Measurements from ENCODE around the gene RUSF1.
A peak's percentile ranks its signal among the peaks of the same experiment; 100 is the strongest.

The RUSF1 gene

DNA sequence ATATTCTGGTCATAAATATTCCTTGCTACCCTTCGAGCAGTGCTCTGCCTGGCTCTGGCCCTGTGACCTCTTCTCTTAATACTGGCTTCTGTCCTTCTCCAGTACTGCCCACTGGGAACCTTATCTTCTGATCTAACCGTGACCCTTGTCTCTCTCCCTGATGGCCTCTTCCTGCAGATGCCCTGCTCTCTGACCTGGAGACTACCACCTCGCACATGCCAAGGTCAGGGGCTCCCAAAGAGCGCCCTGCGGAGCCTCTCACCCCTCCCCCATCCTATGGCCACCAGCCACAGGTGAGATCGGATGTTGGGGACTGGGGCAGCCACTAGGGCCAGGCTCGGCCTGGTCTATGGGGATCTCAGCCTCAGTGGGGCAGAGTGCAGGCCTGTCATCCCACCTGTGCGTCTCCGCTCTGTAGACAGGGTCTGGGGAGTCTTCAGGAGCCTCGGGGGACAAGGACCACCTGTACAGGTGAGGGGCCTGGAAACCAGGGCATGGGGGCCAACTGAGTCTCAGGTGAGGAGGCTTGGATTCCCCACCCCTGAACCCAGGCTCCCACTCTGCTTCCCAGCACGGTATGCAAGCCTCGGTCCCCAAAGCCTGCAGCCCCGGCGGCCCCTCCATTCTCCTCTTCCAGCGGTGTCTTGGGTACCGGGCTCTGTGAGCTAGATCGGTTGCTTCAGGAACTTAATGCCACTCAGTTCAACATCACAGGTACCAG is 34.8 kb downstream of the RUSF1 start:
- DNase-seq (ENCODE audit: low read depth), result no peak
- no peak for TF ChIP-seq MYC (IDR thresholded peaks at IDR 0.05; ENCODE audit: low read depth, low read length)
- TF ChIP-seq, protein P1, sequence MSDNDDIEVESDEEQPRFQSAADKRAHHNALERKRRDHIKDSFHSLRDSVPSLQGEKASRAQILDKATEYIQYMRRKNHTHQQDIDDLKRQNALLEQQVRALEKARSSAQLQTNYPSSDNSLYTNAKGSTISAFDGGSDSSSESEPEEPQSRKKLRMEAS (IDR thresholded peaks at IDR 0.05; ENCODE audit: low read depth, low read length), result no peak
- no peak for TF ChIP-seq POLR2A (IDR thresholded peaks at IDR 0.05; ENCODE audit: extremely low read depth, insufficient read length)
- TF ChIP-seq, protein P2, sequence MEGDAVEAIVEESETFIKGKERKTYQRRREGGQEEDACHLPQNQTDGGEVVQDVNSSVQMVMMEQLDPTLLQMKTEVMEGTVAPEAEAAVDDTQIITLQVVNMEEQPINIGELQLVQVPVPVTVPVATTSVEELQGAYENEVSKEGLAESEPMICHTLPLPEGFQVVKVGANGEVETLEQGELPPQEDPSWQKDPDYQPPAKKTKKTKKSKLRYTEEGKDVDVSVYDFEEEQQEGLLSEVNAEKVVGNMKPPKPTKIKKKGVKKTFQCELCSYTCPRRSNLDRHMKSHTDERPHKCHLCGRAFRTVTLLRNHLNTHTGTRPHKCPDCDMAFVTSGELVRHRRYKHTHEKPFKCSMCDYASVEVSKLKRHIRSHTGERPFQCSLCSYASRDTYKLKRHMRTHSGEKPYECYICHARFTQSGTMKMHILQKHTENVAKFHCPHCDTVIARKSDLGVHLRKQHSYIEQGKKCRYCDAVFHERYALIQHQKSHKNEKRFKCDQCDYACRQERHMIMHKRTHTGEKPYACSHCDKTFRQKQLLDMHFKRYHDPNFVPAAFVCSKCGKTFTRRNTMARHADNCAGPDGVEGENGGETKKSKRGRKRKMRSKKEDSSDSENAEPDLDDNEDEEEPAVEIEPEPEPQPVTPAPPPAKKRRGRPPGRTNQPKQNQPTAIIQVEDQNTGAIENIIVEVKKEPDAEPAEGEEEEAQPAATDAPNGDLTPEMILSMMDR (IDR thresholded peaks at IDR 0.05; ENCODE audit: low read depth, low read length), result no peak
- H3K4me3 ChIP-seq (ENCODE audit: low read depth, low read length), result no peak overlapping the region

DNA sequence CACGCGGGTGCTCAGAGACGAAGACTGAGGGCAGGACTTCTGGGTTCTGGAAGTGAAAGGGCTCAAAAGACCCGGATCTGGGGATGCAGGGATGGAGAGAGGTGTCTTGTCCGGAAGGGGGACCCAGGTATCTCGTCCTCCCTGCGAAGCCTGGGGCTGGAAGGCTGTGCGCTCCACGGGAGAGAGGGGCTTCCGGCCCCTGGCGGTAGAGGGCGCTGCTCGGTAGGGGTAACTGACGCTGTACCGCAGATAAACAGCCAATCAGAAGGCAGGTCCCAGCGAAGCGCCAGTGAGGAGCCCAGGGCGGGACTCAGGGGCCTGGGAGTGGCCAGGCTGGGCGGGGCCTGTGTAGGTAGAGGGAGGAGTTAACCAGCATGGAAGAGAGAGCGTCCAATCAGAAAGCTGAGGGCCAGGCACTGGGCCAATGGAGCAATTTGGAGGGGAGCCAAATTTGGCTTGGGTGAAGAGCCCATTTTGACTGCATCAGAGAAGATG is 35.4 kb downstream of the RUSF1 start:
- H3K4me3 ChIP-seq (ENCODE audit: low read depth, low read length), result no peak overlapping the region
- DNase-seq (ENCODE audit: low read depth), result peak; percentile 64
- no peak for TF ChIP-seq MYC (IDR thresholded peaks at IDR 0.05; ENCODE audit: low read depth, low read length)
- TF ChIP-seq, protein P2 (IDR thresholded peaks at IDR 0.05; ENCODE audit: low read depth, low read length), result peak; percentile 7

DNA sequence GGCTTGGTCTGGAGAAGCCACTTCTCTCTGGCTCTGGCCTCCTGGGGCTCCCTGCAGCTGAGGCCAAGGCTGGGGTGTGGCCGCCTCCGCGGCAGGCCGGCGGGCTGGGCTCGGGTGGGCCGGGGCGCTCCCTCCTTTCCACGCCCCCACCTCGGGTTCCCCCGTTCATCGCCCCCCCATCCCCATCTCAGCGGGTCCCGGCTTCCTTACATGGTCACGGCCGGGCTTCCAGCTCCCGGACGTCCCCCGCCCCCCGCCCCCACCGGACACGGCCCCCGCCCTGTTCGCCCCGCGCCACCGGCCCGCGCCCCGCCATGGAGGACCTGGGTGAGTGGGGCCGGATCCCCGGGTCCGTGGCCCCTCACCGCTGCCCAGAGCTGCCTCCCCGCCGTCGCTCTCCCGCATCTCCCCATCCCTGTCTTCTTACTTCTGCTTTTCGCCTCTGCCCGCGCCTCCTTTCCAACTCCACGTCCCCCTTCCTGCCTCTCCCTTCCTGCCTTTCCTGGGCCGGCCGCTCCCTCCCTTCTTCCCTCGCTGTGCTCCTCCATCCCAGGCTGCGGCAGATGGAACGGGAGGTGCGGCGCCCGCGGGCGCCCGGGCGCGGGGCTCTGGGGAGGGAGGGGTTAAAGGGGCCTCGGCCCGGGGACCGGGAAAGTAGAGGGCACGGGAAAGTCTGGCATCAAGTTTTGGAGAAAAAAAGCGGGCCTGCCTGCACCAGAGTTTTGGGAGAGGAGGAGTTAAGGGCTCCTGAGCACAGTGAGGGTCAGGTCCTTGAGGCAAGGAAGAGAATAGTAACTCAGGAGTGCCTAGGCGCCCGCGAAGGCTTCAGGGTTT is 36.1 kb downstream of the RUSF1 start, which contains the start of gene TGFB1I1:
Gene TGFB1I1 (plus strand): TSS at position 278 of the 834 bp plus-strand sequence. CDS start 37 bp downstream, at position 315.
- DNase-seq (ENCODE audit: low read depth), result peak; percentile 87

DNA sequence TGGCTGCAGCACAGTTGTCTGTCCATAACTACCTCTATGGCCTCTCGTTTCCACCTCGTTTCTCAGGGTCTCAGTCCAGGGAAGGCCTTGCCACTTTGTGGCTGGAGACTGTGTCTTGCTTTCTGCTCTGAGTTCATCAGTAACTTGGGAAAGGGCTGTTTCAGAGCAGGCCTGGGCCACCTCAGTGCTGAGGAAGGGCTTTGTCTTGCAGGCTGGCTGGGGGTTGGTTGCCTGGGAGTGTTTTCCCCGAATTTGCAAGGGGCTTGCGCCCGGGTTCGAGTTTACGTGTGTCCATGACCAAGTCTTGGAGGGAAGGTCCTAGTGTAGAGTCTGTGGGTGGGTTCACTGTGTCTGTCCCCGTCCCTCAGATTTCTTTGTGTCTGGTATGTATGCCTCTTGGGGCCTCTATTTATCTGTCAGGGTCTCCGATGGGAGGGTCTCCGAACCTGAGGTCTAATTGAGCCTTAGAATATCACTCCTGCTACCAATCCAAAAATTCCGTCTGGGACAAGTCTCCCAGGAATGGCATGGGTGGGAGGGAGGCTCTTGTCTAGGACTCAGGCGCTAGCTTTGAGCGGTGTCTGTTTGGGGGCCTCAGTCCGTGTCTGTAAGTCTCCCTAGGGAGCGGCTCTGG is 36.8 kb downstream of the RUSF1 start:
- peak overlapping the region; percentile 14 for H3K4me3 ChIP-seq (ENCODE audit: low read depth, low read length)
- no peak for DNase-seq (ENCODE audit: low read depth)
- TF ChIP-seq, protein P2 (IDR thresholded peaks at IDR 0.05; ENCODE audit: low read depth, low read length), result no peak
- TF ChIP-seq, protein P1 (IDR thresholded peaks at IDR 0.05; ENCODE audit: low read depth, low read length), result no peak
- no peak for TF ChIP-seq POLR2A (IDR thresholded peaks at IDR 0.05; ENCODE audit: extremely low read depth, insufficient read length)
- TF ChIP-seq MYC (IDR thresholded peaks at IDR 0.05; ENCODE audit: low read depth, low read length), result no peak

More for the DNA sequence above, 36.1 kb downstream of the RUSF1 start, which contains the start of gene TGFB1I1:
- TF ChIP-seq, protein P2 (IDR thresholded peaks at IDR 0.05; ENCODE audit: low read depth, low read length), result no peak
- TF ChIP-seq MYC (IDR thresholded peaks at IDR 0.05; ENCODE audit: low read depth, low read length), result no peak
- TF ChIP-seq, protein P1 (IDR thresholded peaks at IDR 0.05; ENCODE audit: low read depth, low read length), result no peak
- no peak for TF ChIP-seq POLR2A (IDR thresholded peaks at IDR 0.05; ENCODE audit: extremely low read depth, insufficient read length)
- peak within 1 kb of the TSS; percentile 16 for H3K4me3 ChIP-seq (ENCODE audit: low read depth, low read length)

DNA sequence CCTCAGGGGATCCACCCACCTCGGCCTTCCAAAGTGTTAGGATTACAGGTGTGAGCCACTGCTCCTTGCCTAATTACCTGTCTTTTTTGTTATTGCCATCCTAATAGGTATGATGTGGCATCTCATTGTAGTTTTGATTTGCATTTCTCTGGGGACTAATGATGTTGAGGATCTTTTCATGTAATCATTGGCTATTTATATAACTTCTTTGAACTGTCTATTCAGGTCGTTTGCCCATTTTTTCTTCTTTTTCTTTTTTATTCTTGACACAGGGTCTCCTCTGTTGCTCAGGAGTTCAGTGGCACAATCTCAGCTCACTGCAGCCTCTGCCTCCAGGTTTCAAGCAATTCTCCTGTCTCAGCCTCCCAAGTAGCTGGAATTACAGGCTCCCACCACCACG is 37.6 kb downstream of the RUSF1 start:
- no peak for TF ChIP-seq MYC (IDR thresholded peaks at IDR 0.05; ENCODE audit: low read depth, low read length)
- TF ChIP-seq, protein P1 (IDR thresholded peaks at IDR 0.05; ENCODE audit: low read depth, low read length), result no peak
- DNase-seq (ENCODE audit: low read depth), result no peak
- no peak overlapping the region for H3K4me3 ChIP-seq (ENCODE audit: low read depth, low read length)

All from NB4 (cell line).